Activated CD4-positive, alpha-beta memory T cell treated with anti-CD3 and anti-CD28 coated beads, Interleukin-2, amount 10 ng/mL, durations not matched to agents 7 days and 5 days (primary cell): ENCODE data around the gene DNLZ. TPM values are rescaled to one million over a fixed set of nuclear protein-coding genes. Genes with fewer than 3 reads are reported as not detected.

Experiments used
- CTCF ChIA-PET: fragments of 350-600 bp; sonication (Branson Sonifier 250); formaldehyde crosslinking; loops from one replicate; lab custom pipeline; 2021; ENCODE audit warnings: antibody characterized with exemption, inconsistent platforms; lab: Charles Lee
- POLR2A ChIA-PET: fragments of 350-600 bp; sonication (Branson Sonifier 250); formaldehyde crosslinking; loops from one replicate; lab custom pipeline; 2021; ENCODE audit warnings: antibody characterized with exemption; lab: Charles Lee
- DNase-seq: peaks from one replicate; pipeline ENCODE4 v3.0.0-alpha.2; 2020
- H3K27ac Mint-ChIP-seq: one replicate; pipeline ENCODE4 v1.8.0; 2021; ENCODE audit warnings: mild to moderate bottlenecking, mixed read lengths
- H3K27me3 Mint-ChIP-seq: one replicate; pipeline ENCODE4 v1.8.0; 2021; ENCODE audit warnings: mixed read lengths
- H3K36me3 Mint-ChIP-seq: one replicate; pipeline ENCODE4 v1.8.0; 2021; ENCODE audit warnings: low read depth, mixed read lengths
- H3K4me1 Mint-ChIP-seq: one replicate; pipeline ENCODE4 v1.8.0; 2021; ENCODE audit warnings: mixed read lengths
- H3K4me3 Mint-ChIP-seq: one replicate; pipeline ENCODE4 v1.8.0; 2021; ENCODE audit warnings: mild to moderate bottlenecking, mixed read lengths
- H3K9me3 Mint-ChIP-seq: one replicate; pipeline ENCODE4 v1.8.0; 2021; ENCODE audit warnings: mixed read lengths
- total RNA-seq, 2 experiments: library from RNA; stranded (reverse); gene quantifications; one replicate each; pipeline ENCODE4 v1.2.3, GENCODE V29; 2021

Gene DNLZ
- total RNA-seq, 2 experiments from 2014 or later, result 11.5 TPM

- peak overlapping the region; percentile 93 for H3K27ac Mint-ChIP-seq
- H3K27me3 Mint-ChIP-seq, result no peaks in the 10 kb centered on the region
- H3K36me3 Mint-ChIP-seq, result peaks cover 56% of the 10 kb centered on the region
- ChIA-PET CTCF (interaction anchor here (0.6 to 3.9 kb wide), 3 partner anchors 18 to 135 kb away, joined by 3 to 31 read pairs (median 3); partner anchors contain the start of gene DNLZ), POLR2A (interaction anchor here (0.7 to 3.6 kb wide), 9 partner anchors 8 to 836 kb away, joined by 3 to 23 read pairs (median 4); partner anchors contain the start of gene DNLZ)
- no peaks in the 10 kb centered on the region for H3K9me3 Mint-ChIP-seq
- H3K4me1 Mint-ChIP-seq, result peaks cover 74% of the 10 kb centered on the region
- peak overlapping the region; percentile 66 for H3K4me3 Mint-ChIP-seq
- DNase-seq, result peak; percentile 57
Observed at GRCh38 chr9:136403915-136404800, 40.6 kb upstream of the DNLZ start.

GRCh38 chr9:136403538-136403914 lies 40.0 kb upstream of the DNLZ start:
- Mint-ChIP-seq H3K36me3 (peaks cover 55% of the 10 kb centered on the region), H3K27me3 (no peaks in the 10 kb centered on the region), H3K9me3 (no peaks in the 10 kb centered on the region), H3K4me1 (peaks cover 74% of the 10 kb centered on the region), H3K4me3 (peak overlapping the region; percentile 66), H3K27ac (peak overlapping the region; percentile 93)
- ChIA-PET CTCF (interaction anchor here (1.0 to 3.9 kb wide), 2 partner anchors 40 to 136 kb away, joined by 3 to 31 read pairs; partner anchors contain the start of gene DNLZ), POLR2A (interaction anchor here (0.7 to 3.6 kb wide), 8 partner anchors 19 to 837 kb away, joined by 3 to 23 read pairs (median 4); partner anchors contain the start of gene DNLZ)
- DNase-seq, result peak; percentile 85

GRCh38 chr9:136402067-136402466 lies 38.5 kb upstream of the DNLZ start:
- ChIA-PET POLR2A (interaction anchor here (3.3 to 3.6 kb wide), 2 partner anchors 8 to 39 kb away, joined by 23 to 27 read pairs; partner anchors contain the start of genes DNLZ, ENTR1 and PMPCA), CTCF (interaction anchor here (1.8 to 3.9 kb wide), 4 partner anchors 9 to 39 kb away, joined by 6 to 31 read pairs (median 14); partner anchors contain the start of genes DNLZ, ENTR1 and PMPCA)
- Mint-ChIP-seq H3K4me3 (no peak overlapping the region), H3K36me3 (peaks cover 47% of the 10 kb centered on the region), H3K27ac (peak overlapping the region; percentile 73), H3K9me3 (no peaks in the 10 kb centered on the region), H3K27me3 (no peaks in the 10 kb centered on the region), H3K4me1 (peaks cover 72% of the 10 kb centered on the region)
- DNase-seq, result no peak

- Mint-ChIP-seq H3K4me3 (peak overlapping the region; percentile 41), H3K4me1 (peaks cover 68% of the 10 kb centered on the region), H3K36me3 (peaks cover 50% of the 10 kb centered on the region), H3K27me3 (no peaks in the 10 kb centered on the region), H3K9me3 (no peaks in the 10 kb centered on the region), H3K27ac (peak overlapping the region; percentile 44)
- DNase-seq, result no peak
- POLR2A ChIA-PET, result interaction anchor here (0.8 to 3.6 kb wide), 5 partner anchors 9 to 38 kb away, joined by 4 to 27 read pairs (median 6); partner anchors contain the start of genes DNLZ, ENTR1 and PMPCA
- CTCF ChIA-PET, result interaction anchor here (0.6 to 3.9 kb wide), 8 partner anchors 9 to 684 kb away, joined by 3 to 31 read pairs (median 6); partner anchors contain the start of genes DNLZ, ENTR1 and PMPCA
Observed at GRCh38 chr9:136401173-136401922, 37.8 kb upstream of the DNLZ start.

GRCh38 chr9:136400038-136400834 lies 36.7 kb upstream of the DNLZ start, which contains the start of gene SNAPC4:
Gene SNAPC4, minus strand, starts transcription at chr9:136400170. Its CDS starts 1,742 bp downstream, at chr9:136398428.
- no peaks in the 10 kb centered on the region for H3K27me3 Mint-ChIP-seq
- no peaks in the 10 kb centered on the region for H3K9me3 Mint-ChIP-seq
- peaks cover 47% of the 10 kb centered on the region for H3K36me3 Mint-ChIP-seq
- H3K4me1 Mint-ChIP-seq, result peaks cover 61% of the 10 kb centered on the region
- H3K27ac Mint-ChIP-seq, result peak within 1 kb of the TSS; percentile 78
- DNase-seq, result peak; percentile 89
- ChIA-PET POLR2A (interaction anchor here (0.8 to 3.6 kb wide), 7 partner anchors 10 to 39 kb away, joined by 3 to 27 read pairs (median 5); partner anchors contain the start of genes DNLZ, ENTR1 and PMPCA), CTCF (interaction anchor here (0.6 to 3.9 kb wide), 9 partner anchors 10 to 685 kb away, joined by 3 to 31 read pairs (median 6); partner anchors contain the start of genes DNLZ, ENTR1 and PMPCA)
- H3K4me3 Mint-ChIP-seq, result peak within 1 kb of the TSS; percentile 83

GRCh38 chr9:136399176-136400037 lies 35.9 kb upstream of the DNLZ start:
- peaks cover 52% of the 10 kb centered on the region for H3K4me1 Mint-ChIP-seq
- H3K36me3 Mint-ChIP-seq, result peaks cover 44% of the 10 kb centered on the region
- CTCF ChIA-PET, result interaction anchor here (1.5 to 2.9 kb wide), 2 partner anchors 10 to 11 kb away, joined by 3 to 22 read pairs; partner anchors contain the start of genes ENTR1 and PMPCA
- H3K9me3 Mint-ChIP-seq, result no peaks in the 10 kb centered on the region
- peak overlapping the region; percentile 78 for H3K27ac Mint-ChIP-seq
- POLR2A ChIA-PET, result interaction anchor here (0.9 to 3.3 kb wide), 6 partner anchors 10 to 39 kb away, joined by 3 to 27 read pairs (median 4); partner anchors contain the start of genes ENTR1 and PMPCA
- H3K4me3 Mint-ChIP-seq, result peak overlapping the region; percentile 83
- peak; percentile 42 for DNase-seq
- no peaks in the 10 kb centered on the region for H3K27me3 Mint-ChIP-seq

- H3K36me3 Mint-ChIP-seq, result peaks cover 36% of the 10 kb centered on the region
- H3K4me1 Mint-ChIP-seq, result peaks cover 41% of the 10 kb centered on the region
- no peak for DNase-seq
- no peaks in the 10 kb centered on the region for H3K27me3 Mint-ChIP-seq
- no peaks in the 10 kb centered on the region for H3K9me3 Mint-ChIP-seq
- H3K27ac Mint-ChIP-seq, result no peak overlapping the region
- peak overlapping the region; percentile 83 for H3K4me3 Mint-ChIP-seq
- ChIA-PET CTCF (interaction anchor here (1.5 kb wide), 1 partner anchor 11 kb away, joined by 3 read pairs; no protein-coding TSS in a partner anchor), POLR2A (interaction anchor here (0.9 to 1.2 kb wide), 3 partner anchors 9 to 791 kb away, joined by 3 read pairs; no protein-coding TSS in a partner anchor)
Observed at GRCh38 chr9:136398286-136398685, 34.7 kb upstream of the DNLZ start.

GRCh38 chr9:136397643-136398042 lies 34.1 kb upstream of the DNLZ start:
- H3K27ac Mint-ChIP-seq, result no peak overlapping the region
- peaks cover 36% of the 10 kb centered on the region for H3K36me3 Mint-ChIP-seq
- POLR2A ChIA-PET, result interaction anchor here (0.9 to 2.2 kb wide), 3 partner anchors 12 to 791 kb away, joined by 3 to 7 read pairs (median 3); no protein-coding TSS in a partner anchor
- H3K9me3 Mint-ChIP-seq, result no peaks in the 10 kb centered on the region
- H3K27me3 Mint-ChIP-seq, result no peaks in the 10 kb centered on the region
- H3K4me3 Mint-ChIP-seq, result no peak overlapping the region
- H3K4me1 Mint-ChIP-seq, result peaks cover 38% of the 10 kb centered on the region
- CTCF ChIA-PET, result interaction anchor here (0.6 to 1.5 kb wide), 2 partner anchors 12 to 20 kb away, joined by 3 to 4 read pairs; no protein-coding TSS in a partner anchor
- no peak for DNase-seq

GRCh38 chr9:136396219-136396515 lies 32.6 kb upstream of the DNLZ start:
- Mint-ChIP-seq H3K27me3 (no peaks in the 10 kb centered on the region), H3K4me3 (no peak overlapping the region), H3K9me3 (no peaks in the 10 kb centered on the region), H3K4me1 (peaks cover 25% of the 10 kb centered on the region), H3K27ac (no peak overlapping the region), H3K36me3 (peaks cover 36% of the 10 kb centered on the region)
- ChIA-PET CTCF (interaction anchor here (0.8 kb wide), 1 partner anchor 84 kb away, joined by 3 read pairs; no protein-coding TSS in a partner anchor), POLR2A (interaction anchor here (1.0 to 2.2 kb wide), 3 partner anchors 8 to 13 kb away, joined by 3 to 7 read pairs (median 4); no protein-coding TSS in a partner anchor)
- DNase-seq, result no peak

- ChIA-PET CTCF (interaction anchor here (0.8 kb wide), 1 partner anchor 83 kb away, joined by 3 read pairs; no protein-coding TSS in a partner anchor), POLR2A (interaction anchor here (1.0 to 2.2 kb wide), 4 partner anchors 9 to 33 kb away, joined by 3 to 7 read pairs (median 4); no protein-coding TSS in a partner anchor)
- H3K27ac Mint-ChIP-seq, result no peak overlapping the region
- no peak overlapping the region for H3K4me3 Mint-ChIP-seq
- peaks cover 20% of the 10 kb centered on the region for H3K4me1 Mint-ChIP-seq
- no peak for DNase-seq
- no peaks in the 10 kb centered on the region for H3K9me3 Mint-ChIP-seq
- no peaks in the 10 kb centered on the region for H3K27me3 Mint-ChIP-seq
- peaks cover 36% of the 10 kb centered on the region for H3K36me3 Mint-ChIP-seq
Observed at GRCh38 chr9:136395345-136396218, 32.0 kb upstream of the DNLZ start.
